Activated CD4-positive, alpha-beta T cell treated with anti-CD3 and anti-CD28 coated beads, Interleukin-2, amount 50 U/mL, for 48 hours (primary cell): ENCODE results near the gene GBA2.

Experiments used
- DNase-seq, 2 experiments: peaks; one replicate each; pipeline ENCODE4 v3.0.0-alpha.2; 2020

The GBA2 gene

DNA sequence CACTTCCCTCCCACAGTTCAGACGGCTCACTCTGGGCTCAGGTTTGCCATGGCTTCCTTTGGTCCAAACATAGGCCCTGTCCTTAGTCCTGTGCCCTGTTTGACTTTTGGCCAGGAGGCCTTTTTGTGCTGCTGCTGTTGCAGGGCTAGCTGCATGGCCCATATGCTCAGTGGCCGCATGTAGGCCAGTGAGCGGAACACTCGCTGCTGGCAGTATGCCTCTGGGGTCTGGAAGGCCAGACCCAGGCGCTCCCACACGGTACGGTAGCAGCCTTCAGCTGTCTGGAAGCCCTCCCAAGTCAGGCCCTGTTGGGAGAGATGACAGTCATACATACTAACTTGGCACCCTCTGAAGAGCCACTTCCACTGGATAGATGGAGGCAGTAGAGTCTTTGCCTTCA, 11.9 kb downstream of the GBA2 start:
- no peak for DNase-seq

- peak; percentile 64 to 71 for DNase-seq
Measured at GRCh38 chr9:35736201-35736633, 12.8 kb downstream of the GBA2 start.

GRCh38 chr9:35734096-35734495, 14.9 kb downstream of the GBA2 start:
- no peak for DNase-seq

GRCh38 chr9:35732800-35733541, 16.1 kb downstream of the GBA2 start:
- DNase-seq, result peak; percentile 42 to 53

DNA sequence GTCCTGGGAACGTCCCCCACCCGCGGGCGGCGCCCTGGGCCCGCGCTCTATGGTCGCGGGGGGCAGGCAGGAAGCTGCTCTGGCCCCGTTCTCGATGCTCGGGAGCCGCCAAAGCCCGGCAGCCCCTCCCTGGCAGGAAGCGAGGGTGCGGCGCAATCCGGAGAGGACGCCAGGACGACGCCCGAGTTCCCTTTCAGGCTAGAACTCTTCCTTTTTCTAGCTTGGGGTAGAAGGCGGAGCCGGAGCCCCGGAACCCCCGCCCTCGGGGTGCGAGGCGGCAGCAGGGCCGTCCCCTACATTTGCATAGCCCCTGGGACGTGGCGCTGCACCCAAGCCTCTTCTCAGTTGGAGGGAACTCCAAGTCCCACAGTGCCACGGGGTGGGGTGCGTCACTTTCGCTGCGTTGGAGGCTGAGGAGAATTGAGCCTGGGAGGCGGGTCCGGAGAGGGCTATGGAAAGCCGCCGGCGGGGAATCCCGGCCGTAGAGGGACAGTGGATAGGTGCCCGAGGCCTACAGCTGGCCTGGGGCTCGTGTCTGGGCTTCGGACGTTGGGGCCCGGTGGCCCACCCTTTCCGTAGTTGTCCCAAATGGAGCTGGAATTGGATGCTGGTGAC, 16.7 kb downstream of the GBA2 start, which contains the start of the genes CREB3 and TLN1:
TSS of gene CREB3 (plus strand) at position 482 of the 615 bp plus-strand sequence. CDS start at position 589, 107 bp downstream.
TSS of gene TLN1 (minus strand) at position 11 of the 615 bp plus-strand sequence. CDS start 6,501 bp downstream, outside the sequence.
- DNase-seq, result peak; percentile 96 to 98

- DNase-seq, result peak; percentile 42 to 48
Measured at GRCh38 chr9:35731415-35732184, 17.4 kb downstream of the GBA2 start.

DNA sequence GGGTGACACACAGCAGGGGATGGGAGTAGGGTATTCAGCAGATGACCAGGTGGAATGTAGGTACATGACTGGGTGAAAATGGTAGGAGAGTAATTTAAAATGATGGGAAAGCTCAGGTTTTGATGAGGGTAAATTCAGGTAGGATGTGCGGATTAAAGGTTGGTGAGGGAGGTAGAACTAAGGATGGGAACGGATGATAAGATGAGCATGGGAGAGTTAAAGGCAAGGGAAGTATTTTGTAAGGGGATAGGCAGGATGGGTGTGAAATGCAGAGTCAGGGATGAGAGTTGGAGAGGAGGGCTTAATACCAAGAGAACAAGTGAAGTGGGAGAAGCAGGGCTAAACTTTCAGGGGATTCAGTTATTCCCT, 18.6 kb downstream of the GBA2 start:
- DNase-seq, result no peak

GRCh38 chr9:35729700-35730485, 19.1 kb downstream of the GBA2 start:
- peak; percentile 33 to 42 for DNase-seq

GRCh38 chr9:35729101-35729500, 19.9 kb downstream of the GBA2 start:
- DNase-seq, result no peak

DNA sequence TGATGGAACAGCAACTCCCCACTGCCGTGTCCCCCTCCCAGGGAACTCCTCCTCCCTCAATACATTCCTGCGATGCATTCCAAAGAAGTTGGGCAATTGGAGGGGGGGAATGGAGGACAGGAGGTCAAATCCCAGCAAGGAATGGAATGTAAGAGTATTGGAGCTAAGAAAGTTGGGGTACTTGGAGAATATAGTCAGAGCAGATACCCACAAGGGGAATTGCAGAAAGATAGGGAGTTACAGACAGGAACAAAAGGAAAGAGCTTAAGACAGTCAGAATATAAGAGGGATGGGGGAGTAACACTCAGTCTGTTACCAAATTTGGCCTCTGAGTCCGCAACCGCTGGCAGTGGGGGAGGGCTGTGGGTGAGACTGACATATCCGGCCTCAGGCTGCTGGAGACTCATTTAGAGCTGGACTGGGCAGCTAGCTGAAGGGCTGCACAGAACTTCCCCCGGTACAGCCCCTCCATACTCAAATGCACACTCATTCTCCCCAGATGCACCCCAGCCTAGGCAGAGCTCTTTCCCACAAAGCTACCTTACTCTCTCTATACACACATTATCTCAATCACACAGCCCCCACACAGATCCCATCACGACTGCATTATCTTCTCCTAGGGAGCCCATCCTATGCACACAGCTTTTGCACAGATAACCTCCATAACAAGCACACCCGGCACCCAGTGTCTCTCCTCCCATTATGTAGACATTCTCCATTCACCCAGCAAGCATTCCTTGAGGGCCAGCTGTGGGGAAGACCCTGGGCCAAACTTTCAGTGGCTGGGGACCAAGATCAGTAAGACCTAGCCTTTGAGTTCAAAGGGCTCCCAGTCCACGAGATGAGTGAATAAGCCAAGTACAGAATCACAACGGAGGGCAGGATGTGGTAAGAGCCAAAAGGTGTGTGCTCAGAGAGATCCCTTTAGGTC, 20.7 kb downstream of the GBA2 start:
- DNase-seq, result peak; percentile 59 to 67

- no peak for DNase-seq
Measured at GRCh38 chr9:35727676-35728040, 21.4 kb downstream of the GBA2 start.

- DNase-seq, result peak in 1 of 2 experiments; percentile 30
Measured at GRCh38 chr9:35726931-35727330, 22.1 kb downstream of the GBA2 start.

GRCh38 chr9:35725362-35725761, 23.7 kb downstream of the GBA2 start:
- no peak for DNase-seq

DNA sequence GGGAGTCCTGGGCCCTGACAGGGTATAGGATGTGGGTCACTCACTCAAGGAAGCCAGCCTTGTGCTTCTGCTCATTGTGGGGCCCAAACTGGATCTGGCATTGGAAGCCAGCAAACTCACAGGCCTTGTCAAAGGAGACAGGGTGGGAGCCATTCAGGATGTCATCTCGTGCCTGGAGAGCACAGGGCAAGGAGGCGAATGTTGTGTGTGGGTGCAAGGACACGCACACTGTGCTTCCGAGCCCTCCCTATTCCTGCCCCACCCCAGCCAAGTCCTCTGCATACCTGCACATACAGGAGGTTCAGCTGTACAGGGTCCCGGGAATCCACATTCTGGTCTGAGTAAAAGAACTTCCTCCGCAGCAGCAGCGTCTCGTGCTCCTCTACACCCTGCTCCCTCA, 25.1 kb downstream of the GBA2 start:
- DNase-seq, result no peak

DNA sequence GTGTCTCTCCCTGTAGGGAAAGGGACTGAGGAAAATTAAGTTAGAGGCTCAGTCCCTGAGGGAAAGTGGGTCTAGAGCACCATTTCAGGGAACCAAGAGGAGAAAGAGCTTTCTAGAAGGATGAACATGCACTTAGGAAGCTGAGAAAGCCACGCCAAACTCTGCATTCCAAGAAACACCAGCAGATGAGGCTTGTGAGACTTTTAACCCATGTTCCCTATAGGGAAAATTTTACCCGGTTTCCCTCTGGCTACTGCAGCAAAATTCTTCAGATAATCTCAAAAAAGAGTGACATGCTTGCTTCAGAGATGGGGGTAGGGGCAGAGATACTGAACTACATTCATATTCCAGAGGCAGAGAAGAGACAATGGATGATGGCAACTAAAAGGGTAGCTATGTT, 25.6 kb downstream of the GBA2 start:
- no peak for DNase-seq

DNA sequence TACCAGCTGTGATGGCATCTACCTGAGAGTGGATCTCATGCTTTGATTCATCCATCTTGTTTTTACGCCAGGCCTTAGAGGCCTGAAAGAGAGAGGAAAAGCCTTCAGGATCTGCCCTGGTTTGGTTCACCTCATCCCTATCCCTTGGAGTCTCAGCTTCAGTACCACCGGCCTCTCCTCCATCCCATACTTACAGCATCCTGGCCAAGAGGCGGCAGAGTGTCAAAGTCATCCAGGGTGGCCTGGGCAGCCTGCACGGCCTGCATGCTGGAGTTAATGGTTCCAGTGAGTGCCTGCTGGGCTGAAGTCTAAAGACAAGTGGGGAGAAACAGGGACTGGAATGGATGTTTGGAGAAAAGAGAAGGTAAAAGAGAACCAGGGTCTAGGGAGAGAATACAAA, 29.5 kb downstream of the GBA2 start:
- no peak for DNase-seq

GRCh38 chr9:35718721-35719511, 30.1 kb downstream of the GBA2 start:
- DNase-seq, result no peak

- DNase-seq, result no peak
Measured at GRCh38 chr9:35717132-35717870, 31.7 kb downstream of the GBA2 start.

DNA sequence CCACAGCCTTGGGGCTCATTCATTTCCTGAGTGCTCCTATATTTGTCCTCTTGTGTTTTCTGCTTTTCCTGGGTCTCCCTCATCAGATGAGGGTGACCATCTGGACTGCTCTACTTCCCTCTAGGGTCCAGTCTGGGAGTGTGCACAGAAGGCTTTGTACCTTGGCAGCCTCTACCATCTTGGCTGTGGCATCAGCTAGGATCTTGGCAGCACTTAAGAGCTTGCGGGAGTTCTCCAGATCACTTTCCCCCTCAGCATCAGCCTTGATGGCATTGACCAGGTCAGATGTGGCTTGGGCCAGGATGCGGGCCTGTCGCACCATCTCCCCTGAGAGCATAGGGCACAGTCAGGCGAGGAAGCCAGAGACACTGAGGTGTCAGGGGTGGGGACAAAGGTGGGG, 32.8 kb downstream of the GBA2 start:
- DNase-seq, result no peak
